K562 (cell line): Measurements from ENCODE around the gene MAML1.

ENCODE experiments used
- HDGF ChIP-seq: fragments of 450-650 bp; IDR thresholded peaks from 2 replicates; pipeline ENCODE4 v1.6.1; 2016
- SP1 ChIP-seq: sonication (generic); formaldehyde crosslinking; IDR thresholded peaks from 2 replicates; pipeline ENCODE4 v1.8.1; 2022; ENCODE audit warnings: mild to moderate bottlenecking, missing genetic modification reagents

DNA sequence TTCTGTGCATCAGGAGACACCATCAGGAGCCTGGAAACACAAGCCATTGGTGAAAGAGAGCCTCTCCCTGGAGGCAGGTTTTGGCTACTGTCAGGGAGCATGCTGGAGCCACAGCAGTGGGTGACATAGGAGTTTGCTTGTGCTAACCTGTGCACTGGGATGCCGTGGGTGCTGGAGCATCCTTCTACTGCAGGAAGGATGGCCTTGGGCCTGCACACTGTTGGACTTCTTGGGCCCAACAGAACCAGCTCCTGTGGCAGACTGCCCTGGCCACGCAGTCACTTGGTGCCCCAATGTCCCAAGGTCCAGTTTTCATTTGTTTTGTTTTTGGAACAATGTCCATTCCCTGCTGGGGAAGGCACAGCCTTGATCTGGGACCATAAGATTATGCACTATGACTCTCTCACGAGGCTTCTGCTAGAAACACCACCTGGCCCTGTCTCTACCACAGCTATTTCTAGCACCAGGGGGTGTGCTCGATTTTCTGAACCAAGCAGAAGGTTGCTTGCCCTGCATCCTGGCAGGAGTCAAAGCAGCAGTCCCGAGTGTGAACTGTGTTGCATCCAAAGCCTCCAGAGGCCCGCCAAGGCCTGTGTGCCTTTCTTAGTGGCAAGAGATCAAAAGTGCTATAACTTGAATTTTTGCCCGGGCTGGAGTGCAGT lies 55.7 kb downstream of the MAML1 start:
- TF ChIP-seq SP1 (no peak), HDGF (no peak)
